Measurements from ENCODE around the gene DRC7. TPM values are rescaled to one million over a fixed set of nuclear protein-coding genes. Genes with fewer than 3 reads are reported as not detected.

The DRC7 gene
- total and polyA plus RNA-seq, 12 donors, result 0.09 TPM; not detected in 11

GRCh38 chr16:57651344-57652333, 43.0 kb upstream of the DRC7 start:
- H3K4me1 ChIP-seq, result peaks cover 9 to 35% (median 24%) of the 10 kb centered on the region in 9 donors
- intact Hi-C loops (cut with DNase I), result loop anchor here in 3 of 10 donors (5.0 to 10.0 kb wide), 3 partner anchors 49 to 71 kb away; no protein-coding TSS in a partner anchor
- peaks cover 0 to 53% (median 0%) of the 10 kb centered on the region in 9 donors for H3K36me3 ChIP-seq
- DNase-seq (no peak), ATAC-seq (no peak)
- WGBS, 2 donors, result 77 to 85% methylated on average over 10 of the region's 10 CpGs
- no peak for TF ChIP-seq CTCF (IDR thresholded peaks at IDR 0.05)
- no peak overlapping the region for H3K4me3 ChIP-seq
- H3K27me3 ChIP-seq, result peaks cover 0 to 14% (median 0%) of the 10 kb centered on the region in 7 donors
- no peaks in the 10 kb centered on the region for H3K9me3 ChIP-seq
- H3K27ac ChIP-seq, result no peak overlapping the region

GRCh38 chr16:57652695-57653471, 41.7 kb upstream of the DRC7 start:
- intact Hi-C loops (cut with DNase I), result loop anchor here in 3 of 10 donors (5.0 to 10.0 kb wide), 3 partner anchors 51 to 69 kb away; no protein-coding TSS in a partner anchor
- 93 to 94% methylated on average over 23 of the region's 23 CpGs for WGBS, 2 donors
- peaks cover 0 to 9% (median 0%) of the 10 kb centered on the region in 7 donors for H3K27me3 ChIP-seq

DNA sequence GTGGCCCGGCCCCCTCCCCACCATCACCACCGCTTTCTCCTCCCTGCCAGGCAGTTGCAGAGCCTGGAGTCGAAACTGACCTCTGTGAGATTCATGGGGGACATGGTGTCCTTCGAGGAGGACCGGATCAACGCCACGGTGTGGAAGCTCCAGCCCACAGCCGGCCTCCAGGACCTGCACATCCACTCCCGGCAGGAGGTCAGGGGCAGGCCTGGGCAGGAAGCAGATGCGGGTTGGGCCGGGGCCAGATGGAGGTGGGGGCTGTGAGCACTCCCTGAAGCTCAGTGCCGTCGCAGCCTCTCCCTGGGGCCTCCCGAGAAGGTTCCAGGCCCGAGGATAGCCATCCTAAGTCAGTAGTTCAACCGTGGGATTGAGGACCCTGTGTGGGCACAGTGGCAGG, 40.7 kb upstream of the DRC7 start:
- Histone ChIP-seq H3K36me3 (peaks cover 0 to 76% (median 7%) of the 10 kb centered on the region in 9 donors), H3K9me3 (no peaks in the 10 kb centered on the region), H3K27me3 (peaks cover 0 to 4% (median 0%) of the 10 kb centered on the region in 7 donors), H3K27ac (peak overlapping the region in 1 of 10 donors; percentile 54), H3K4me1 (peaks cover 0 to 14% (median under 1%) of the 10 kb centered on the region in 9 donors), H3K4me3 (no peak overlapping the region)
- WGBS, 2 donors, result 32 to 51% methylated on average over 16 of the region's 16 CpGs
- DNase-seq, result no peak
- no peak for TF ChIP-seq CTCF (IDR thresholded peaks at IDR 0.05)
- intact Hi-C loops (cut with DNase I), result loop anchor here in 3 of 10 donors (5.0 to 10.0 kb wide), 3 partner anchors 52 to 68 kb away; no protein-coding TSS in a partner anchor
- ATAC-seq, result peak in 6 of 8 donors; percentile 21 to 71 (median 51)

More at GRCh38 chr16:57652695-57653471, 41.7 kb upstream of the DRC7 start:
- DNase-seq (no peak), ATAC-seq (no peak)
- TF ChIP-seq CTCF (IDR thresholded peaks at IDR 0.05), result no peak
- Histone ChIP-seq H3K27ac (peak overlapping the region in 1 of 10 donors; percentile 54), H3K4me3 (no peak overlapping the region), H3K9me3 (no peaks in the 10 kb centered on the region), H3K36me3 (peaks cover 0 to 66% (median 7%) of the 10 kb centered on the region in 9 donors), H3K4me1 (peaks cover 5 to 24% (median 11%) of the 10 kb centered on the region in 9 donors)
